Testis (tissue), 3 donors: ENCODE measurements around the gene NPTX2. TPM values are rescaled to one million over a fixed set of nuclear protein-coding genes. Genes with fewer than 3 reads are reported as not detected.

Source experiments
- DNase-seq: peaks from one replicate; pipeline ENCODE4 v3.0.0-alpha.2; 2019
- H3K27ac ChIP-seq, 2 donors: fragments of 200-600 bp; sonication (generic); one replicate each; pipeline ENCODE4 v1.5.1; 2019
- H3K27me3 ChIP-seq: fragments of 200-600 bp; sonication (generic); one replicate; pipeline ENCODE4 v1.5.1; 2019
- H3K36me3 ChIP-seq: fragments of 200-600 bp; sonication (generic); one replicate; pipeline ENCODE4 v1.5.1; 2017; ENCODE audit warnings: low read depth; ENCODE audit errors: missing control alignments
- H3K4me1 ChIP-seq: fragments of 200-600 bp; sonication (generic); one replicate; pipeline ENCODE4 v1.5.1; 2019
- H3K4me3 ChIP-seq, 2 donors: fragments of 200-600 bp; sonication (generic); one replicate each; pipeline ENCODE4 v1.5.1; 2017 to 2019
- H3K9me3 ChIP-seq: fragments of 200-600 bp; sonication (generic); one replicate; pipeline ENCODE4 v1.5.1; 2017
- CTCF ChIP-seq, 3 experiments: fragments of 450-650 bp in 2 of 3; fragments of 200-600 bp in 1 of 3; sonication (generic) in 1 of 3; IDR thresholded peaks; one replicate each; pipeline ENCODE4 v1.5.1; 2016 to 2019; ENCODE audit warnings: antibody characterized with exemption in 3 of 3, mild to moderate bottlenecking in 2 of 3, moderate library complexity in 1 of 3
- POLR2A ChIP-seq: fragments of 450-650 bp; IDR thresholded peaks from one replicate; pipeline ENCODE4 v1.6.1; 2017; ENCODE audit warnings: antibody characterized with exemption, mild to moderate bottlenecking, moderate library complexity
- WGBS, 2 donors: methylation state at CpG; one replicate each; pipeline ENCODE4 v1.1.5; 2018; 5-methylcytosine and 5-hydroxymethylcytosine counted together
- intact Hi-C: fragments of 100-400 bp; cut with DNase I; formaldehyde crosslinking; loops from one replicate; pipeline ENCODE4 v1.15.1; 2023; ENCODE audit warnings: low total_unique reads
- polyA plus RNA-seq: library from polyadenylated mRNA; stranded (reverse); fragments of 350-450 nt; fragmentation: Illumina TruSeq; extraction: RNeasy Lipid Tissue Mini Kit (QIAGEN cat#74804); gene quantifications from one replicate; pipeline ENCODE4 v1.2.3, GENCODE V29; 2014; ENCODE audit warnings: low read depth, low replicate concordance; ENCODE audit not compliant: insufficient read depth
- total RNA-seq, 2 donors: library from RNA; depleted of rRNA; stranded (reverse); fragments of >200 nt; gene quantifications; one replicate each; pipeline ENCODE4 v1.2.3, GENCODE V29; 2016

NPTX2 gene
- total and polyA plus RNA-seq, 3 donors from 2014 or later, result 77.3 to 139 (median 136) TPM

GRCh38 chr7:98599886-98600285, 17.2 kb upstream of the NPTX2 start:
- intact Hi-C loops, result no loop called here
- no peak overlapping the region for H3K4me3 ChIP-seq
- H3K27me3 ChIP-seq, result no peaks in the 10 kb centered on the region
- H3K27ac ChIP-seq, result no peak overlapping the region
- DNase-seq, result no peak
- no peaks in the 10 kb centered on the region for H3K4me1 ChIP-seq
- H3K9me3 ChIP-seq, result no peaks in the 10 kb centered on the region
- no peaks in the 10 kb centered on the region for H3K36me3 ChIP-seq
- TF ChIP-seq POLR2A (no peak), CTCF (IDR thresholded peaks at IDR 0.05) (no peak)
- WGBS, 2 donors, result 92 to 94% methylated on average over 6 of the region's 6 CpGs

- TF ChIP-seq CTCF (IDR thresholded peaks at IDR 0.05) (no peak), POLR2A (no peak)
- H3K4me1 ChIP-seq, result no peaks in the 10 kb centered on the region
- no peaks in the 10 kb centered on the region for H3K36me3 ChIP-seq
- no peaks in the 10 kb centered on the region for H3K9me3 ChIP-seq
- WGBS, 2 donors, result 74 to 78% methylated on average over 3 of the region's 3 CpGs
- no peaks in the 10 kb centered on the region for H3K27me3 ChIP-seq
- intact Hi-C loops, result no loop called here
- H3K27ac ChIP-seq, result no peak overlapping the region
- DNase-seq, result no peak
- no peak overlapping the region for H3K4me3 ChIP-seq
These were observed 14.2 kb upstream of the NPTX2 start for GRCh38 chr7:98602755-98603398.

- 53 to 56% methylated on average over 3 of the region's 3 CpGs for WGBS, 2 donors
- H3K4me1 ChIP-seq, result no peaks in the 10 kb centered on the region
- H3K27me3 ChIP-seq, result no peaks in the 10 kb centered on the region
- intact Hi-C loops, result no loop called here
- H3K36me3 ChIP-seq, result no peaks in the 10 kb centered on the region
- H3K27ac ChIP-seq, result no peak overlapping the region
- no peaks in the 10 kb centered on the region for H3K9me3 ChIP-seq
- no peak for TF ChIP-seq CTCF (IDR thresholded peaks at IDR 0.05)
- TF ChIP-seq POLR2A, result no peak
- no peak overlapping the region for H3K4me3 ChIP-seq
- DNase-seq, result no peak
These were observed 13.7 kb upstream of the NPTX2 start for GRCh38 chr7:98603399-98603788.

- no peaks in the 10 kb centered on the region for H3K9me3 ChIP-seq
- H3K27ac ChIP-seq, result no peak overlapping the region
- H3K4me1 ChIP-seq, result no peaks in the 10 kb centered on the region
- no peak for TF ChIP-seq POLR2A
- no peaks in the 10 kb centered on the region for H3K36me3 ChIP-seq
- DNase-seq, result no peak
- H3K4me3 ChIP-seq, result no peak overlapping the region
- 48 to 49% methylated on average over 14 of the region's 14 CpGs for WGBS, 2 donors
- intact Hi-C loops, result no loop called here
- no peaks in the 10 kb centered on the region for H3K27me3 ChIP-seq
These were observed 3.3 kb upstream of the NPTX2 start for GRCh38 chr7:98613601-98614425.

- 4 to 15% methylated on average over 5 to 52 of the region's 67 CpGs for WGBS, 2 donors
- no peak for TF ChIP-seq CTCF (IDR thresholded peaks at IDR 0.05)
- TF ChIP-seq POLR2A, result no peak
- Histone ChIP-seq H3K36me3 (no peaks in the 10 kb centered on the region), H3K4me1 (peaks cover 7% of the 10 kb centered on the region), H3K27me3 (no peaks in the 10 kb centered on the region), H3K27ac (peak overlapping the region in 1 of 2 donors; percentile 71), H3K4me3 (peak overlapping the region; percentile 71 to 75), H3K9me3 (no peaks in the 10 kb centered on the region)
- intact Hi-C loops, result no loop called here
- peak; percentile 40 for DNase-seq
These were observed 569 bp upstream of the NPTX2 start for GRCh38 chr7:98616381-98617050.
